CD4-positive, alpha-beta memory T cell (primary cell): ENCODE measurements around the gene PROSER2. TPM values are rescaled to one million over a fixed set of nuclear protein-coding genes. Genes with fewer than 3 reads are reported as not detected.

ENCODE experiments used
- CTCF ChIA-PET: fragments of 350-600 bp; sonication (Branson Sonifier 250); formaldehyde crosslinking; loops from one replicate; lab custom pipeline; 2021; ENCODE audit warnings: inconsistent platforms; ENCODE audit not compliant: partially characterized antibody; lab: Charles Lee
- POLR2A ChIA-PET: fragments of 350-600 bp; sonication (Branson Sonifier 250); formaldehyde crosslinking; loops from one replicate; lab custom pipeline; 2021; ENCODE audit not compliant: partially characterized antibody; lab: Charles Lee
- DNase-seq, 5 donors: peaks; one replicate each; pipeline versions ENCODE4 v3.0.0 to v3.0.0-alpha.2; 2020 to 2022; ENCODE audit warnings: mixed read lengths in 1 of 5
- H3K27ac ChIP-seq: one replicate; pipeline ENCODE4 v1.7.0; 2013; ENCODE audit warnings: low read depth, low read length
- H3K27me3 ChIP-seq: 2 replicates; pipeline ENCODE4 v1.7.0; 2013; ENCODE audit warnings: mild to moderate bottlenecking, low read length, moderate library complexity; ENCODE audit not compliant: insufficient read depth
- H3K36me3 ChIP-seq: 2 replicates; pipeline ENCODE4 v1.7.0; 2013; ENCODE audit warnings: mild to moderate bottlenecking, low read length, moderate library complexity; ENCODE audit not compliant: insufficient read depth
- H3K4me1 ChIP-seq: 2 replicates; pipeline ENCODE4 v1.7.0; 2013; ENCODE audit warnings: mild to moderate bottlenecking, low read length, moderate library complexity; ENCODE audit not compliant: insufficient read depth
- H3K4me3 ChIP-seq, 2 donors: one replicate each; pipeline ENCODE4 v1.7.0; 2013; ENCODE audit warnings: low read length in 2 of 2, mild to moderate bottlenecking in 1 of 2
- H3K9me3 ChIP-seq, 2 donors: one replicate each; pipeline ENCODE4 v1.7.0; 2013; ENCODE audit warnings: low read length in 2 of 2, control low read depth in 1 of 2; ENCODE audit not compliant: control insufficient read depth in 1 of 2
- H3K27ac Mint-ChIP-seq, 7 donors: one replicate each; pipeline ENCODE4 v1.8.0; 2020 to 2021; ENCODE audit warnings: mixed read lengths in 7 of 7, mild to moderate bottlenecking in 6 of 7, inconsistent platforms in 3 of 7, moderate library complexity in 3 of 7
- H3K27me3 Mint-ChIP-seq, 2 donors: one replicate each; pipeline ENCODE4 v1.8.0; 2020 to 2021; ENCODE audit warnings: mixed read lengths in 2 of 2
- H3K36me3 Mint-ChIP-seq, 2 donors: one replicate each; pipeline ENCODE4 v1.8.0; 2020 to 2021; ENCODE audit warnings: mixed read lengths in 2 of 2, inconsistent platforms in 1 of 2, mild to moderate bottlenecking in 1 of 2
- H3K4me1 Mint-ChIP-seq, 4 donors: one replicate each; pipeline ENCODE4 v1.8.0; 2020 to 2021; ENCODE audit warnings: mixed read lengths in 4 of 4, mild to moderate bottlenecking in 1 of 4
- H3K4me3 Mint-ChIP-seq, 8 donors: one replicate each; pipeline ENCODE4 v1.8.0; 2020 to 2021; ENCODE audit warnings: mixed read lengths in 8 of 8, mild to moderate bottlenecking in 7 of 8, moderate library complexity in 6 of 8, inconsistent platforms in 3 of 8
- H3K9me3 Mint-ChIP-seq, 8 donors: one replicate each; pipeline ENCODE4 v1.8.0; 2020 to 2021; ENCODE audit warnings: mixed read lengths in 8 of 8, mild to moderate bottlenecking in 5 of 8, inconsistent platforms in 3 of 8, moderate library complexity in 1 of 8
- intact Hi-C: fragments of 100-400 bp; cut with micrococcal nuclease; formaldehyde crosslinking; loops from one replicate; pipeline ENCODE4 v1.15.1; 2023
- polyA plus RNA-seq, 2 donors: library from polyadenylated mRNA; unstranded; fragments of 300-500 nt; fragmentation: Illumina TruSeq; gene quantifications; one replicate each; pipeline ENCODE4 v1.2.3, GENCODE V29; 2021
- total RNA-seq, 2 experiments: library from RNA; stranded (reverse); gene quantifications; one replicate each; pipeline ENCODE4 v1.2.3, GENCODE V29; 2021

Gene PROSER2
- total and polyA plus RNA-seq, 4 experiments from 2014 or later, result 0.18 to 1.3 (median 0.78) TPM

GRCh38 chr10:11894381-11895107 lies 71.4 kb downstream of the PROSER2 start:
- Mint-ChIP-seq H3K4me1 (peaks cover 0 to 2% (median 0%) of the 10 kb centered on the region in 4 donors), H3K27me3 (no peaks in the 10 kb centered on the region), H3K4me3 (no peak overlapping the region), H3K9me3 (peaks cover 0 to 3% (median 0%) of the 10 kb centered on the region in 8 donors), H3K36me3 (no peaks in the 10 kb centered on the region), H3K27ac (no peak overlapping the region)
- H3K27me3 ChIP-seq, result no peaks in the 10 kb centered on the region
- no peak for DNase-seq
- no peaks in the 10 kb centered on the region for H3K36me3 ChIP-seq
- POLR2A ChIA-PET, result no interaction called here
- CTCF ChIA-PET, result no interaction called here
- intact Hi-C loops, result no loop called here
- no peak overlapping the region for H3K27ac ChIP-seq
- H3K4me3 ChIP-seq, result no peak overlapping the region
- no peaks in the 10 kb centered on the region for H3K9me3 ChIP-seq
- H3K4me1 ChIP-seq, result no peaks in the 10 kb centered on the region

DNA sequence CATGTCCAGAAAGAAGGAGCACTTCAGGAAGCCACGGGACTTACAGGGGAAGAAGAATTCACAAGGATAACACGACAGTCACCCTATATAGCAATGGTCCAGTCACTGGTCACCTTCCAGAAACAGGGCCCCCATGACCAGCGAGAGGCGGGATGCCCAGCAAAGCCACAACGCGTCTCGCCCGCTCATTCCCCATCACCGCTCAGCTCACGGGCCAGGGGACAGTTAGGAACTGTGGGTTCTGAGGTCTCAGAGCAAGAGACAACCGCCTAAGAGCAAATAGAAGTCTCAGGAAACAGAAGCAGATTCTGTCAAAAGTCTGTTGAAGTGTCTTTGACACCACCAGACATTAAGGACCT lies 71.9 kb downstream of the PROSER2 start:
- no peaks in the 10 kb centered on the region for H3K9me3 ChIP-seq
- H3K4me3 ChIP-seq, result no peak overlapping the region
- Mint-ChIP-seq H3K4me3 (no peak overlapping the region), H3K36me3 (no peaks in the 10 kb centered on the region), H3K27me3 (no peaks in the 10 kb centered on the region), H3K9me3 (peaks cover 0 to 3% (median 0%) of the 10 kb centered on the region in 8 donors), H3K4me1 (peaks cover 0 to 2% (median 0%) of the 10 kb centered on the region in 4 donors), H3K27ac (no peak overlapping the region)
- H3K27ac ChIP-seq, result no peak overlapping the region
- CTCF ChIA-PET, result no interaction called here
- intact Hi-C loops, result no loop called here
- H3K27me3 ChIP-seq, result no peaks in the 10 kb centered on the region
- H3K4me1 ChIP-seq, result no peaks in the 10 kb centered on the region
- POLR2A ChIA-PET, result no interaction called here
- H3K36me3 ChIP-seq, result no peaks in the 10 kb centered on the region
- no peak for DNase-seq

GRCh38 chr10:11895598-11895997 lies 72.4 kb downstream of the PROSER2 start:
- Histone ChIP-seq H3K27ac (no peak overlapping the region), H3K4me3 (no peak overlapping the region), H3K9me3 (no peaks in the 10 kb centered on the region), H3K4me1 (no peaks in the 10 kb centered on the region), H3K36me3 (no peaks in the 10 kb centered on the region), H3K27me3 (no peaks in the 10 kb centered on the region)
- Mint-ChIP-seq H3K27me3 (no peaks in the 10 kb centered on the region), H3K4me1 (peaks cover 0 to 2% (median 0%) of the 10 kb centered on the region in 4 donors), H3K9me3 (peaks cover 0 to 3% (median 0%) of the 10 kb centered on the region in 8 donors), H3K4me3 (no peak overlapping the region), H3K27ac (no peak overlapping the region), H3K36me3 (no peaks in the 10 kb centered on the region)
- ChIA-PET CTCF (no interaction called here), POLR2A (no interaction called here)
- no peak for DNase-seq
- intact Hi-C loops, result no loop called here

GRCh38 chr10:11896549-11897200 lies 73.5 kb downstream of the PROSER2 start:
- peaks cover 0 to 2% (median 0%) of the 10 kb centered on the region in 4 donors for H3K4me1 Mint-ChIP-seq
- H3K4me3 Mint-ChIP-seq, result no peak overlapping the region
- CTCF ChIA-PET, result no interaction called here

GRCh38 chr10:11898033-11898371 lies 74.8 kb downstream of the PROSER2 start:
- Mint-ChIP-seq H3K4me1 (peaks cover 0 to 2% (median 0%) of the 10 kb centered on the region in 4 donors), H3K27me3 (peaks cover 3 to 6% of the 10 kb centered on the region in 2 donors), H3K4me3 (no peak overlapping the region), H3K9me3 (peaks cover 0 to 3% (median 0%) of the 10 kb centered on the region in 8 donors), H3K27ac (no peak overlapping the region), H3K36me3 (no peaks in the 10 kb centered on the region)
- ChIA-PET CTCF (no interaction called here), POLR2A (no interaction called here)
- intact Hi-C loops, result no loop called here
- no peak overlapping the region for H3K4me3 ChIP-seq
- DNase-seq, result no peak
- no peaks in the 10 kb centered on the region for H3K36me3 ChIP-seq
- no peaks in the 10 kb centered on the region for H3K9me3 ChIP-seq
- H3K4me1 ChIP-seq, result no peaks in the 10 kb centered on the region
- H3K27ac ChIP-seq, result no peak overlapping the region
- no peaks in the 10 kb centered on the region for H3K27me3 ChIP-seq

More at GRCh38 chr10:11896549-11897200, 73.5 kb downstream of the PROSER2 start:
- intact Hi-C loops, result no loop called here
- H3K4me1 ChIP-seq, result no peaks in the 10 kb centered on the region
- no peaks in the 10 kb centered on the region for H3K27me3 ChIP-seq
- Mint-ChIP-seq H3K27ac (no peak overlapping the region), H3K27me3 (no peaks in the 10 kb centered on the region), H3K9me3 (peaks cover 0 to 3% (median 0%) of the 10 kb centered on the region in 8 donors), H3K36me3 (no peaks in the 10 kb centered on the region)
- DNase-seq, result no peak
- H3K4me3 ChIP-seq, result no peak overlapping the region
- POLR2A ChIA-PET, result no interaction called here
- no peaks in the 10 kb centered on the region for H3K9me3 ChIP-seq
- no peaks in the 10 kb centered on the region for H3K36me3 ChIP-seq
- no peak overlapping the region for H3K27ac ChIP-seq

GRCh38 chr10:11898372-11899066 lies 75.4 kb downstream of the PROSER2 start:
- Mint-ChIP-seq H3K4me1 (peaks cover 0 to 2% (median 0%) of the 10 kb centered on the region in 4 donors), H3K36me3 (no peaks in the 10 kb centered on the region), H3K27ac (no peak overlapping the region), H3K9me3 (peaks cover 0 to 3% (median 0%) of the 10 kb centered on the region in 8 donors), H3K27me3 (peaks cover 3 to 7% of the 10 kb centered on the region in 2 donors), H3K4me3 (no peak overlapping the region)
- no peaks in the 10 kb centered on the region for H3K36me3 ChIP-seq
- no peaks in the 10 kb centered on the region for H3K4me1 ChIP-seq
- intact Hi-C loops, result no loop called here
- no peaks in the 10 kb centered on the region for H3K9me3 ChIP-seq
- H3K27me3 ChIP-seq, result no peaks in the 10 kb centered on the region
- no peak overlapping the region for H3K4me3 ChIP-seq
- ChIA-PET CTCF (no interaction called here), POLR2A (no interaction called here)
- no peak overlapping the region for H3K27ac ChIP-seq
- DNase-seq, result no peak

GRCh38 chr10:11899067-11899876 lies 76.1 kb downstream of the PROSER2 start:
- intact Hi-C loops, result no loop called here
- no peak overlapping the region for H3K4me3 Mint-ChIP-seq
- Histone ChIP-seq H3K9me3 (no peaks in the 10 kb centered on the region), H3K27ac (no peak overlapping the region), H3K27me3 (no peaks in the 10 kb centered on the region), H3K4me1 (no peaks in the 10 kb centered on the region), H3K36me3 (no peaks in the 10 kb centered on the region), H3K4me3 (no peak overlapping the region)
- DNase-seq, result no peak
- peaks cover 0 to 2% (median 0%) of the 10 kb centered on the region in 4 donors for H3K4me1 Mint-ChIP-seq
- H3K36me3 Mint-ChIP-seq, result no peaks in the 10 kb centered on the region
- peaks cover 3 to 7% of the 10 kb centered on the region in 2 donors for H3K27me3 Mint-ChIP-seq
- CTCF ChIA-PET, result no interaction called here
- POLR2A ChIA-PET, result no interaction called here
- H3K27ac Mint-ChIP-seq, result no peak overlapping the region
- H3K9me3 Mint-ChIP-seq, result peaks cover 0 to 3% (median 0%) of the 10 kb centered on the region in 8 donors
